GM18505 (cell line): Measurements from ENCODE around the gene SUCLA2.

ENCODE experiments used
- ATAC-seq: cut with Tn5 transposase; IDR thresholded peaks from one replicate; pipeline ENCODE4 v1.9.1; 2021; ENCODE audit not compliant: unreplicated experiment
- POLR2A ChIP-seq: IDR thresholded peaks from 4 replicates; pipeline ENCODE4 v1.6.1; 2011; ENCODE audit warnings: borderline replicate concordance; ENCODE audit not compliant: insufficient read depth, insufficient read length; ENCODE audit errors: extremely low read depth

Gene SUCLA2

GRCh38 chr13:48001114-48001881 lies at the start of gene SUCLA2:
TSS of gene SUCLA2 (minus strand) at chr13:48001273. CDS start at chr13:48001269, 4 bp downstream.
- ATAC-seq = peak; percentile 99
- peak; percentile 80 for TF ChIP-seq POLR2A

GRCh38 chr13:48050550-48050949 lies 49.5 kb upstream of the SUCLA2 start:
- no peak for TF ChIP-seq POLR2A
- ATAC-seq = no peak

- ATAC-seq = no peak
- TF ChIP-seq POLR2A = no peak
Observed at GRCh38 chr13:48043789-48044503, 42.9 kb upstream of the SUCLA2 start.

GRCh38 chr13:48042894-48043293 lies 41.8 kb upstream of the SUCLA2 start:
- no peak for ATAC-seq
- TF ChIP-seq POLR2A = no peak

DNA sequence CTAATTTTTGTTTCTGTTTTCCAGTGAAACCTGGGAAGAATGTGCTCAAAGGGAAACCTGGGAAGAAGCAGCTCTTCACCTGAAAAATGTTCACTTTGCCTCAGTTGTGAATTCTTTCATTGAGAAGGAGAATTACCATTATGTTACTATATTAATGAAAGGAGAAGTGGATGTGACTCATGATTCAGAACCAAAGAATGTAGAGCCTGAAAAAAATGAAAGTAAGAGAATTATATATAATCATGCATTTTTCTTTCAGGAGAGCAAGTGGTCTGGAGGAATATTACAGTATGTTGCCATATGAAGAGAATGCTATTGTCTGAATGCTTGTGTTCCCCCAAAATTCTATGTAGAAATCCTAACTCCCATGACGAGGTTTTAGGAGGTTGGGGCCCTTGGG lies 39.8 kb upstream of the SUCLA2 start:
- no peak for TF ChIP-seq POLR2A
- no peak for ATAC-seq

GRCh38 chr13:48040049-48040448 lies 39.0 kb upstream of the SUCLA2 start:
- TF ChIP-seq POLR2A = no peak
- no peak for ATAC-seq

GRCh38 chr13:48038761-48039160 lies 37.7 kb upstream of the SUCLA2 start:
- peak; percentile 21 for TF ChIP-seq POLR2A

GRCh38 chr13:48037346-48038173 lies 36.5 kb upstream of the SUCLA2 start, which contains the start of gene NUDT15:
TSS of gene NUDT15 (plus strand) at chr13:48037726. CDS start at chr13:48037747, 21 bp downstream.
- peak; percentile 93 for ATAC-seq
- TF ChIP-seq POLR2A = peak; percentile 98

More at GRCh38 chr13:48038761-48039160, 37.7 kb upstream of the SUCLA2 start:
- ATAC-seq = no peak

GRCh38 chr13:48029859-48030258 lies 28.8 kb upstream of the SUCLA2 start:
- TF ChIP-seq POLR2A = no peak
- ATAC-seq = no peak

DNA sequence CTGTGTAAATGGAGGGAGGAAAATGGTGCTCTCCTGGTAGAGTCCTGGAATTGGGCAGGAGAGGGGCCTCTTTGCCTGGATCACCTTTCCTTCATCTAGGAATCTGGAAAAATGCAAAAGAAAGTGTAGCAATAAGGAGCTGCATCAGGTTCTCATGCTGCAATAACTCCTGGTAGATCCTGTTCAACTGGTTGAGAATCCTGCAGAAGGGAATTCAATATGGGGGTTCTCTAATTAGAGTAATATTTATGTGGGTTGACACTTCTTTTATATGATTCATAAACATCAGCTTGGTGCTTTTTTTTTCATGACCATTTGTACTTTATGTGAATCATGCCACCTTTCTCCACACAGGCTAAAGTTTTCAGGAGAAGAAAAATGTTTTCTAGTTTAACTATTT lies 27.0 kb upstream of the SUCLA2 start:
- no peak for TF ChIP-seq POLR2A
- no peak for ATAC-seq

- TF ChIP-seq POLR2A = no peak
- ATAC-seq = no peak
Observed at GRCh38 chr13:48019796-48020195, 18.7 kb upstream of the SUCLA2 start.

DNA sequence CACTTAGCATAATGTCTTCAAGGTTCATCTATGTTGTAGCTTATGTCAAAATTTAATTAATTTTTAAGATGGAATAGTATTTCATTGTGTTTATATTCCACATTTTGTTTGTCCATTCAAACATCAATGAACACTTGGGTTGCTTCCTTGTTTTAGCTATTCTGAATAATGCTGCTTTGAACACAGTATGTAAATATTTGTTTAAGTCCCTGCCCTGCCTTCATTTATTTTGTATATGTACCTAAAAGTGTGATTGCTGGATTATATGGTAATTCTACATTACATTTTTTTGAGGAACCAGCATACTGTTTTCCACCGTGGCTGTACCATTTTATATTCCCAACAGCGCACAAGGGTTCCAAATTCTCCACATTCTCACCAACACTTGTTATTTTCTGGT lies 17.6 kb upstream of the SUCLA2 start:
- no peak for ATAC-seq
- no peak for TF ChIP-seq POLR2A

- TF ChIP-seq POLR2A = no peak
- ATAC-seq = no peak
Observed at GRCh38 chr13:48014359-48014758, 13.3 kb upstream of the SUCLA2 start.
